ENCODE data around the gene AGAP3.

AGAP3 gene

DNA sequence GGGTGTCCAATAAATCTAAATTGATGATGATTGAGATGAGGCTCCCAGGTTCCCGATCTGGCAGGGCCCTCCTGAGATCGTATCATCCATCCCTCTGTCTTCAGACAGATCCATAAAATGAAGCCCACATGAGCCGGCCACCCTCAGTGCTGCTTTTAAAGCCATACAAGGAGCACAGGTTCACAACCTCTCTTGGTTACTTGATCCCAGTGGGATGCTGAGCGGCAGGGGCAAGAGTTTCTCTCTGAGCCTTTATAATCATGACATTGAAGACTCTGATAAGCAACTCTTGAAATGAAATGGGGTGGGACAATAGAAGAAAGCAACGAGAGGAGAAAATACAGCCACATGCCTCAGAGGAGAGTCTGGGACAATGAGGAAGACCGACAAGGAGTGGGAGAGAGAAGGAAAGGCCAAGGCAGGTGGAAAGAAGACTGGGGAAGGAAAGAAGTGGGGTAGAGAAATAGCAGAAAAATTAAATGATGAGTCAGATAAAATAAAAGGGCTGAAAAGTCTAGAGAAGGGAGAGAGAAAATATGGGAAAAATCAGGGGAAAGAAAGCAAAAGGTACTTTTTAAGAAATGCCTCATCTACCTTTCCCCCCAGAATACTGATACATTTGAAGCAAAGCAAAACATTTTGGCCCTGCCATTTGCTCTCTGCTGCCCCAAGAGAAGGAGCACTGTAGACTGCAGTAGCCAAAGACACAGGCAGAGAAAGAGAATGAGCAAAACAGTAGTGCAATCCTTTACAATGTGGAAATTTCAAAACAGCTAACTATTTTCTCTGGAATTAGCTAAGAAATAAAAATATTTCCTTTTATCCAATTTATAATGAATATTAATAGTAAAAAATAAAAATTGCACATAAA lies 66.6 kb downstream of the AGAP3 start:
- DNase-seq (ENCODE audit: low read depth, low spot score) = no peak

DNA sequence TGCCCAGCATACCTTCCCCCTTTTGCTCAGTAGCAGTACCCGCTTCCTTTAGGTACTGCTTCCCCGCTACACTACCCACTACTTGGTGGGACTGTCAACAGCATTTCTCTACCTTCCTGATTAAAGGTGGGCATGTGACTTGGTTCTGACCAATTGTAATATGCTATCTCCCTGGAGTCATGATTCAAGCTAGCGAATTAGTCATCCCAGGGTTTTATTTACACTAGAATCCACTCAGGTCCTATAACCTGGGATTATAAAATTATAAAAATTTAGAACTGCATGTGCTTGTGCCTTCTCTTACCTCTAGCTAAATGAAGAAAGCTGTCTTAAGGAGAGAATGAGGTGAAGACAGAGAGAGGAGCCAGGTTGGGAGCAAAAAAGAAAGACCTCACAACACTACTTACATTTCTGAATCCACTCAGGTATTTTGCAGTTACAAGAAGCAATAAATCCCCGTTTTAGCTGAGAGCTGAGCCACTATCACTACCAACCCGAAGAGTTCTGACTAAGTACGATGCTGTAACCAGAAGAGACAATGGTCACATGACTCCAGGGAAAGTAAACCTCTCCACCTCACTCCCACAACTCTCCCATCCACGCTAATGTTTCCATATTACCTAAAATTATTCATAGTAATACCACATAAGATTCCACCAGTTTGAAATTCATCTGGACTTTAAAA lies 71.5 kb downstream of the AGAP3 start:
- no peak for DNase-seq (ENCODE audit: low read depth, low spot score)

DNA sequence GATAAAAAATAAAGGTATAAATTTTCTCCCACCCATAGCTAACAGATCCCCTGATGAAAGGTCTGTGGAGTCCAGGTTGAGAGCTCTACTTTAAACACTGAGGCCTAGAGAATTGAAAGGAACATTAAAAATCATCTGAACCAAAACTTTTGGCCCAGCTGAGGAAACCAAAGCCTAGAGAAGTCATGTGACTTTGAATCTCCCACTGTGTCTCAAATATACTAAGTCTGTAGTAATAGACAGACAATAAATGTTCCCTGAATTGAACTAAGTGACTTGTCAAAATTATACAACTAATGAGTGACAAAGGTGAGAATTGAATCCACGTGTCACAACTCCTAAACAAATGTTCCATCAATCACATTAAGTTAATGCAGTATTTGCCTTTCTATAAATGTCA lies 75.5 kb downstream of the AGAP3 start:
- DNase-seq (ENCODE audit: low read depth, low spot score) = no peak

- DNase-seq (ENCODE audit: low read depth, low spot score) = no peak
Measured at GRCh38 chr7:151166629-151167196, 80.4 kb downstream of the AGAP3 start.

- no peak for DNase-seq (ENCODE audit: low read depth, low spot score)
Measured at GRCh38 chr7:151167197-151167961, 81.1 kb downstream of the AGAP3 start, which contains the start of gene GBX1. Gene GBX1, minus strand, starts transcription at chr7:151167694. Its CDS starts 146 bp downstream, at chr7:151167548.

DNA sequence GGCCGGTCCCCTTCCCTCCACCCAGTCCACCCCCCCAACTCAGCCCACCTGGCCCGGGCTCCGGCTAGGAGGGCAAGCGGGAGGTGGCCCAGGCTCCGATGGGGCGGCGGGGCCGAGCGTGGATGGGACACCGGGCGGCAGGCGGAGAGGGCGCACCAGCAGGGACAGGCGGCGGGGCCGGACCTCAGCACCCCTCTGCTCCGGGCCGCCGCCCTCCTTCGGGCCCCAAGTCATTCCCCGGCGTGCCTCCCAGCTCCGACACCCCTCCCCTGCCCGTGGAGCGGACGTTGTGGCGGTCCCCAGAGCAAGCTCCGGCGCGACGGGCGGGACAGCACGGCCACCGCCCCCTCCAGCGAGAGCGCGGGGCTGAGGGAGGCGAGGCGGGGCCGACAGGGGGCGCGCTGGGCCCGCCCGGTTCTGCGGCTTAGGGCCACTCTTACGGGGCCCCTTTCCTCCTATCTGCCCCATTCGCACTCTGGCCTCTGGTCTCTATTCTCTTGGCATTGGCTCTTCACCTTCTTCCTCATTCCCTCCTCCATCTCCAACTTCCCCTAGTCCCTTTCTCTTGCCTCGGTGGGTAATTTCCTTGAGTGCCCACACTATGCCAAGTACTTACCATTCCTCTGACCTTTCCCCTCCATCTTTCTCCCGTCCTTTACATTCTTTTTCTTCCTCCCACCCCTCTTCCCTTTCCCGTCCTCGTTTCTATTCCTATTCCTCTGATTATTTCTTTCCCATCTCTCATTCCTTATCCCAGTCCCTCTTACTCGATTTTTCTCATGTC lies 81.9 kb downstream of the AGAP3 start:
- no peak for DNase-seq (ENCODE audit: low read depth, low spot score)

GRCh38 chr7:151168787-151169162 lies 82.5 kb downstream of the AGAP3 start:
- DNase-seq (ENCODE audit: low read depth, low spot score) = no peak

GRCh38 chr7:151172273-151173141 lies 86.2 kb downstream of the AGAP3 start:
- DNase-seq (ENCODE audit: low read depth, low spot score) = peak; percentile 63

DNA sequence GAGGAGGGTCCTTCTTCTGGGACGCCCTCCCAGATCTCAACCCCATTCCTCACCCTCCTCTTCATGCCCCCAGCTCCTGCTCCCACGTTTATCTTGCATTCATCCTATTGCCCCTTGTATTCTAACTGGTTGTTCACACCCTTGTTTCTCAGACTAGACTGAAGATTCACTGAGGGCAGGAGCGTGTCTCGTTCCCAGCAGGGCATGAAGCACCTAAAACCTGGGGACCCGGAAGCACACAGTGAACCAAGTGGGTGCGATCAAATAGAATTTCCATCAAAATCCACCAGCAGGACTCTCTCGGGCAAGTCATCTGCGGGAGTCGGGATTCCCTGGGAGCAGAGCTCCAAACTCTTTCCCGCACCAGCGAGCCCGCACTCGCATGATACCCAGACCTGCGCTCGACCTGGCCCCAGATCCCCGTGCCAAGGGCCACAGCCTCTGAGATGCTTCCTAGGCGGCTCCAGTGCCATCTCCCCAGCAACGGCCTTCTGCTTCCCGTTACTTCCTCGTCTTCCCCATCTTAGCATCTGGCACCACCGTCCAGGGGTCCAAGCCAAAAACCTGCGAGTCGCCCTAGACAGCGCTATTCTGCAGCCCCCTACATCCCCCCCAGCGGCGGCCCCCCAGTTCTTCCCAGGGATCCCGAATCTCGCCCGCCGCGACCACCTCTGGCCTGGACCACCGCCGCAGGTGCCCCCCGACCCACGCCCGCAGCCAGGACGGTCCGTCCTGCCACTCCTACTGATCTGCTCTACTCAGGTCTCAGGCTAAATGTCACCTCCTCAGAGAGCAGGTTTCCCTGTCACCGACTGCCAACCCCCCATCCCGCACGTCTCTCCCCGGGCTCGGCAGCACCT lies 87.3 kb downstream of the AGAP3 start:
- no peak for DNase-seq (ENCODE audit: low read depth, low spot score)

- DNase-seq (ENCODE audit: low read depth, low spot score) = no peak
Measured at GRCh38 chr7:151174246-151175046, 88.2 kb downstream of the AGAP3 start.

GRCh38 chr7:151175047-151175792 lies 88.9 kb downstream of the AGAP3 start:
- no peak for DNase-seq (ENCODE audit: low read depth, low spot score)

- no peak for DNase-seq (ENCODE audit: low read depth, low spot score)
Measured at GRCh38 chr7:151175793-151176311, 89.6 kb downstream of the AGAP3 start.

DNA sequence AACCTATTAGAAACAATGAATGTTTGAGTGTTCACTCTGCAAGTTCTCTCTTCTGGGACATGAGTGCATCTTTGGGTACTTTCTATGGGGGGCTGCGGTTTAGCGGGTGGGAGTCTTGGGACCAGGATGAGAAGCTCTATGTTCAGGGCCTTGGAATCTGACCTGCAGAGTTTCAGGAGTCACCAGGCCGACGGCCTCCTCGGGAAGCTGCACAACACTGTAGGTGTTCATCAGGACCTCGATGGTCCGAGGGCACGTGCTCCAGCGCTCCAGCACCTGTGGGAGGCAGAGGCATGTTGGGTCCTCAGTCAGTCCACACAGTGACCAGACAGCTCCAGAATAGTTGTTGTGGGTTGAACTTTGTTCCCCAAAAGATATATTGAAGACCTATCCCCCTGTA lies 90.1 kb downstream of the AGAP3 start:
- no peak for DNase-seq (ENCODE audit: low read depth, low spot score)

DNA sequence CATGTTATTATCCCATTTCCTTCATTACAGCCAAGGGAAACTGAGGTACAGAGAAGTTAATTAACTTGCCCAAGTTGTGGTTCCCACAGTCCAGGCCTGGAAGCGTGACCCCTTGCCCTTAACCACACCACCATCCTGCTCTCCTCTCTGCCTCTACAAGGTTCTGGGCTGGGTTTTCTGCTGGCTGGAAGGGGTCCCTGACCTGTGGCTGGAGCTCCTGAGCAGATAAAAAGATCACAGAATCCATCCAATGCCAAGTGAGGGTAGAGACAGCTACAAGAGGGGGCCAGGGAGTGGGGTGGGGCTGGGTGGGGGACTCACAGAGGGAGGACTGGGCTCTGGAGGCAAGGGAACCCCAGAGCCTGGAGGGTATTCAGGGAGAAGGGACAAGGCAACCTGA lies 91.0 kb downstream of the AGAP3 start:
- DNase-seq (ENCODE audit: low read depth, low spot score) = no peak

GRCh38 chr7:151178236-151178635 lies 92.0 kb downstream of the AGAP3 start:
- no peak for DNase-seq (ENCODE audit: low read depth, low spot score)

DNA sequence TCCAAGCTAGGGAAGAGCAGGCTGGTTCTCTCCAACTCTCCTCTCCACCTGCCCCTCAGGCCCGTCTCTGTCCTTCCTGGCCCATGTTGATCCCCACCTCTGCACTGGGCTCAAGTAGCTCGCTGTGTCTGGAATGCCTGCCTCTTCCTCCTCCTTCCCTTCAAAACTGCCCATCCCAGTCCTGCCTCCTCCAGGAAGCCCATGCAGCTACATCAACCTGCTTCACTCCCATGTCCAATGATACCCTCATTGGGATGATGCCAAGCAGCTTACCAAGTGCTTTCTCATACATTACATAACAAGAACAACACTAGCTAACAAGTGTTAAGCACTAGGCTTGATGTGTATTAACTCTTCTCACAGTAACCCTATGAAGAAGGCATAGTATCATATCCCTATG lies 92.6 kb downstream of the AGAP3 start:
- DNase-seq (ENCODE audit: low read depth, low spot score) = no peak

DNA sequence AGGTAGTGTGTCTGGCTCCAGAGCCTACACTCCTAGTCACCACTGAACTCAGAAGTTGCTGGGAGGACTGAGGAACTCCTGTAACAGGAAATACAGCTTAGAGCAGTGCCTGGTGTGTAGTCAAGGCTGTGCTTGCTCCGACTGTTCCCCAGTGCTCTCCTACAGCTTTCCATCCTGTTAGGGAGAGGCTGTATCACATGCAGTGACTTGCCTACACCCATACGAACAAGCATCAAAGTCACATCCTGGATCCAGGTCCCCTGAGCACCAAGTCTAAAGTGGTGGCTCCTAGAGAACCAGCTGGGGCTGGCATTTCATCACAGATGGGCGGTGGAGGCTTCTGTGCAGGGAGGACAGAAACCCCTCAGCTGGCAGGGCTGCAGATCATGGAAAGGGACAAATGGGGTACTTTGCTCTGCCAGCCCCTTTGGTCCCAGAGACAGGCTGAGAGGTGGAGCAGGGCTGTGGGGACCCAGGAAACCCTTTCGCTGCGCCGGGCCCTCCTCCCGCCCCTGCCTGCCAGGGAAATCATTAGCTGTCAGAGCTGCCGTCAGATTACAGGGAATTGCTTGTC lies 93.1 kb downstream of the AGAP3 start:
- no peak for DNase-seq (ENCODE audit: low read depth, low spot score)

Data from activated CD4-positive, CD25-positive, alpha-beta regulatory T cell treated with anti-CD3 and anti-CD28 coated beads, Interleukin-2, amount 50 U/mL, for 16 hours (primary cell).